H9 (cell line): ENCODE results near the gene USP6NL. TPM values are rescaled to one million over a fixed set of nuclear protein-coding genes. Genes with fewer than 3 reads are reported as not detected.
A peak's percentile ranks its signal among the peaks of the same experiment; 100 is the strongest.

Experiments used
- DNase-seq: peaks from one replicate; pipeline ENCODE4 v3.0.0-alpha.2; 2017
- H2AFZ ChIP-seq: one replicate; pipeline ENCODE4 v1.6.1; 2013; ENCODE audit warnings: mild to moderate bottlenecking, low read length, control low read depth, moderate library complexity
- H2AK5ac ChIP-seq: 2 replicates; pipeline ENCODE4 v1.6.1; 2013; ENCODE audit warnings: low read length, control low read depth, mixed read lengths; ENCODE audit not compliant: insufficient read length
- H2BK120ac ChIP-seq: one replicate; pipeline ENCODE4 v1.6.1; 2013; ENCODE audit warnings: low read depth, mild to moderate bottlenecking, low read length, control low read depth, inconsistent platforms; ENCODE audit not compliant: poor library complexity, severe bottlenecking
- H2BK12ac ChIP-seq: 2 replicates; pipeline ENCODE4 v1.6.1; 2013; ENCODE audit warnings: low read length, control low read depth, mixed read lengths, low read depth; ENCODE audit not compliant: insufficient read length
- H2BK15ac ChIP-seq: 2 replicates; pipeline ENCODE4 v1.6.1; 2013; ENCODE audit warnings: low read depth, low read length, control low read depth
- H2BK20ac ChIP-seq: one replicate; pipeline ENCODE4 v1.6.1; 2013; ENCODE audit warnings: low read depth, mild to moderate bottlenecking, low read length, control low read depth, inconsistent platforms; ENCODE audit not compliant: poor library complexity, severe bottlenecking
- H2BK5ac ChIP-seq: 2 replicates; pipeline ENCODE4 v1.6.1; 2013; ENCODE audit warnings: low read length, control low read depth, mixed read lengths; ENCODE audit not compliant: insufficient read length
- H3K14ac ChIP-seq: 2 replicates; pipeline ENCODE4 v1.6.1; 2013; ENCODE audit warnings: low read length, control low read depth; ENCODE audit not compliant: insufficient read depth
- H3K18ac ChIP-seq: 2 replicates; pipeline ENCODE4 v1.6.1; 2013; ENCODE audit warnings: low read depth, mild to moderate bottlenecking, mixed read lengths, low read length, control low read depth; ENCODE audit not compliant: insufficient read length
- H3K23ac ChIP-seq: 2 replicates; pipeline ENCODE4 v1.6.1; 2013; ENCODE audit warnings: low read length, control low read depth, mixed read lengths, low read depth; ENCODE audit not compliant: insufficient read length
- H3K23me2 ChIP-seq: 2 replicates; pipeline ENCODE4 v1.6.1; 2013; ENCODE audit warnings: low read depth, mild to moderate bottlenecking, mixed read lengths, low read length, control low read depth; ENCODE audit not compliant: insufficient read length, poor library complexity, severe bottlenecking
- H3K27ac ChIP-seq: 2 replicates; pipeline ENCODE4 v1.5.1; 2013; ENCODE audit warnings: low read length, control low read depth, mixed read lengths, low read depth; ENCODE audit not compliant: insufficient read length
- H3K27me3 ChIP-seq: 2 replicates; pipeline ENCODE4 v1.6.1; 2013; ENCODE audit warnings: low read length, control low read depth, inconsistent platforms; ENCODE audit not compliant: insufficient read depth
- H3K4ac ChIP-seq: 2 replicates; pipeline ENCODE4 v1.6.1; 2013; ENCODE audit warnings: low read depth, mild to moderate bottlenecking, control low read depth, inconsistent platforms, low read length, moderate library complexity
- H3K4me1 ChIP-seq: 2 replicates; pipeline ENCODE4 v1.6.1; 2013; ENCODE audit warnings: low read length, control low read depth, inconsistent platforms; ENCODE audit not compliant: insufficient read depth
- H3K4me2 ChIP-seq: 2 replicates; pipeline ENCODE4 v1.6.1; 2013; ENCODE audit warnings: low read length, control low read depth, mixed read lengths; ENCODE audit not compliant: insufficient read length, insufficient read depth
- H3K56ac ChIP-seq: 2 replicates; pipeline ENCODE4 v1.6.1; 2013; ENCODE audit warnings: low read depth, mild to moderate bottlenecking, mixed read lengths, low read length, control low read depth; ENCODE audit not compliant: insufficient read length
- H3K79me1 ChIP-seq: 2 replicates; pipeline ENCODE4 v1.6.1; 2013; ENCODE audit warnings: low read depth, mild to moderate bottlenecking, moderate library complexity, low read length, control low read depth, inconsistent platforms; ENCODE audit not compliant: insufficient read depth, poor library complexity, severe bottlenecking
- H3K79me2 ChIP-seq: 2 replicates; pipeline ENCODE4 v1.6.1; 2013; ENCODE audit warnings: low read length, control low read depth, inconsistent platforms; ENCODE audit not compliant: insufficient read depth
- H3K9ac ChIP-seq: 2 replicates; pipeline ENCODE4 v1.6.1; 2013; ENCODE audit warnings: low read length, control low read depth, mixed read lengths; ENCODE audit not compliant: insufficient read length; ENCODE audit errors: extremely low read depth
- H3K9me3 ChIP-seq: one replicate; pipeline ENCODE4 v1.6.1; 2013; ENCODE audit warnings: low read depth, low read length, inconsistent platforms; ENCODE audit not compliant: control insufficient read depth
- H3T11ph ChIP-seq: one replicate; pipeline ENCODE4 v1.6.1; 2013; ENCODE audit warnings: mild to moderate bottlenecking, low read length, control low read depth, inconsistent platforms
- H4K20me1 ChIP-seq: one replicate; pipeline ENCODE4 v1.6.1; 2013; ENCODE audit not compliant: control insufficient read depth, insufficient read length, insufficient read depth
- H4K5ac ChIP-seq: 2 replicates; pipeline ENCODE4 v1.6.1; 2013; ENCODE audit warnings: low read depth, mild to moderate bottlenecking, mixed read lengths, low read length, control low read depth; ENCODE audit not compliant: insufficient read length
- H4K8ac ChIP-seq: replicated peaks from 2 replicates; pipeline ENCODE4 v1.6.1; 2013; ENCODE audit warnings: low read length, control low read depth, mixed read lengths, low read depth; ENCODE audit not compliant: insufficient read length
- H4K91ac ChIP-seq: 2 replicates; pipeline ENCODE4 v1.6.1; 2013; ENCODE audit warnings: low read depth, mild to moderate bottlenecking, moderate library complexity, mixed read lengths, low read length, control low read depth; ENCODE audit not compliant: insufficient read length
- H3K27ac Mint-ChIP-seq, 3 experiments: 2 replicates in 2 of 3; 3 replicates in 1 of 3; pipeline ENCODE4 v1.8.0; 2020 to 2021; ENCODE audit warnings: mixed read lengths in 3 of 3, mild to moderate bottlenecking in 1 of 3, moderate library complexity in 1 of 3
- H3K27me3 Mint-ChIP-seq: 2 replicates; pipeline ENCODE4 v1.8.0; 2021; ENCODE audit warnings: low read depth, mild to moderate bottlenecking, moderate library complexity, mixed read lengths
- H3K36me3 Mint-ChIP-seq, 3 experiments: 2 replicates in 2 of 3; 3 replicates in 1 of 3; pipeline ENCODE4 v1.8.0; 2020 to 2021; ENCODE audit warnings: low read depth in 3 of 3, mixed read lengths in 3 of 3; ENCODE audit not compliant: insufficient read depth in 1 of 3
- H3K4me1 Mint-ChIP-seq, 2 experiments: 2 replicates each; pipeline ENCODE4 v1.8.0; 2020; ENCODE audit warnings: mixed read lengths in 2 of 2
- H3K4me3 Mint-ChIP-seq, 2 experiments: 2 replicates in 1 of 2; 3 replicates in 1 of 2; pipeline ENCODE4 v1.8.0; 2020 to 2021; ENCODE audit warnings: mild to moderate bottlenecking in 2 of 2, mixed read lengths in 2 of 2, moderate library complexity in 1 of 2
- H3K9me3 Mint-ChIP-seq, 2 experiments: 2 replicates in 1 of 2; 3 replicates in 1 of 2; pipeline ENCODE4 v1.8.0; 2020; ENCODE audit warnings: mild to moderate bottlenecking in 2 of 2, mixed read lengths in 2 of 2, moderate library complexity in 1 of 2
- CTCF ChIP-seq: fragments of 200-600 bp; sonication (generic); conservative IDR thresholded peaks from 3 replicates; pipeline ENCODE4 v1.8.0; 2021; ENCODE audit warnings: antibody characterized with exemption, mild to moderate bottlenecking
- WGBS: extraction: QIAGEN DNeasy Blood & Tissue Kit; methylation state at CpG from one replicate; pipeline ENCODE4 v1.1.7; 2013; ENCODE audit warnings: missing lambda C conversion rate, low lambda C conversion rate, mixed read lengths; ENCODE audit not compliant: insufficient read length; ENCODE audit errors: extremely low coverage; 5-methylcytosine and 5-hydroxymethylcytosine counted together
- total RNA-seq: library from RNA; stranded (reverse); gene quantifications from 2 replicates; pipeline ENCODE4 v1.2.1, GENCODE V29; 2021

The USP6NL gene
- total RNA-seq, 1 experiment from 2014 or later: 28.3 TPM

GRCh38 chr10:11406746-11407145 is 204.7 kb downstream of the USP6NL start:
- Histone ChIP-seq H3K4me2 (no peak overlapping the region), H4K91ac (no peak overlapping the region), H4K5ac (no peak overlapping the region), H3K9ac (no peak overlapping the region), H3K23me2 (no peaks in the 10 kb centered on the region), H2BK120ac (no peak overlapping the region), H4K8ac (no peak overlapping the region), H2BK20ac (no peak overlapping the region), H3K9me3 (no peaks in the 10 kb centered on the region), H3K14ac (no peak overlapping the region), H2BK5ac (no peak overlapping the region), H4K20me1 (no peaks in the 10 kb centered on the region), H3K56ac (no peak overlapping the region), H3K79me2 (no peaks in the 10 kb centered on the region), H3K79me1 (no peaks in the 10 kb centered on the region), H3K23ac (no peak overlapping the region), H3K18ac (no peak overlapping the region), H2AK5ac (no peak overlapping the region), H3K27me3 (no peaks in the 10 kb centered on the region), H3T11ph (no peak overlapping the region), H3K4ac (no peak overlapping the region), H2BK15ac (no peak overlapping the region), H3K4me1 (peaks cover 3% of the 10 kb centered on the region; the same call in 1 of the 2 replicates), H2BK12ac (no peak overlapping the region), H2AFZ (no peak overlapping the region), H3K27ac (no peak overlapping the region)
- Mint-ChIP-seq H3K4me1 (peaks cover 7 to 16% of the 10 kb centered on the region in 2 experiments), H3K9me3 (peaks cover 5 to 6% of the 10 kb centered on the region in 2 experiments; a peak in 4 of 5 replicates), H3K36me3 (no peaks in the 10 kb centered on the region), H3K27me3 (peaks cover 1% of the 10 kb centered on the region), H3K27ac (peak overlapping the region in 1 of 3 experiments; percentile 44; a peak in 1 of 7 replicates), H3K4me3 (no peak overlapping the region)
- no CpG with 5 or more reads among the region's 5 CpGs for WGBS
- TF ChIP-seq CTCF: no peak
- DNase-seq: no peak
